ENCODE results near the gene HEMK1.
A peak's percentile ranks its signal among the peaks of the same experiment; 100 is the strongest.

HEMK1 gene

GRCh38 chr3:50568947-50569749 lies at the start of gene HEMK1:
Gene HEMK1, plus strand, starts transcription at chr3:50569522. Its CDS starts 1,583 bp downstream, at chr3:50571105.
- peak; percentile 74 to 84 for DNase-seq

- no peak for DNase-seq
These were observed 48.5 kb upstream of the HEMK1 start for GRCh38 chr3:50520849-50521248.

- DNase-seq, result no peak
These were observed 47.8 kb upstream of the HEMK1 start for GRCh38 chr3:50521572-50521971.

GRCh38 chr3:50523279-50523811 lies 46.0 kb upstream of the HEMK1 start:
- no peak for DNase-seq

GRCh38 chr3:50524746-50525145 lies 44.6 kb upstream of the HEMK1 start:
- DNase-seq, result no peak

- no peak for DNase-seq
These were observed 44.0 kb upstream of the HEMK1 start for GRCh38 chr3:50525191-50525910.

- no peak for DNase-seq
These were observed 43.3 kb upstream of the HEMK1 start for GRCh38 chr3:50525987-50526386.

GRCh38 chr3:50530001-50530970 lies 39.0 kb upstream of the HEMK1 start:
- no peak for DNase-seq

- no peak for DNase-seq
These were observed 38.1 kb upstream of the HEMK1 start for GRCh38 chr3:50531201-50531600.

GRCh38 chr3:50532062-50532705 lies 37.1 kb upstream of the HEMK1 start:
- DNase-seq, result no peak

GRCh38 chr3:50533316-50533715 lies 36.0 kb upstream of the HEMK1 start:
- DNase-seq, result no peak

GRCh38 chr3:50533807-50534461 lies 35.4 kb upstream of the HEMK1 start:
- DNase-seq, result no peak

GRCh38 chr3:50534681-50535330 lies 34.5 kb upstream of the HEMK1 start:
- DNase-seq, result no peak

- no peak for DNase-seq
These were observed 32.7 kb upstream of the HEMK1 start for GRCh38 chr3:50536471-50537180.

GRCh38 chr3:50537421-50538129 lies 31.7 kb upstream of the HEMK1 start:
- DNase-seq, result no peak

- no peak for DNase-seq
These were observed 29.7 kb upstream of the HEMK1 start for GRCh38 chr3:50539356-50540286.

- peak in 1 of 2 experiments; percentile 37 for DNase-seq
These were observed 26.9 kb upstream of the HEMK1 start for GRCh38 chr3:50542177-50543034.

- DNase-seq, result no peak
These were observed 23.5 kb upstream of the HEMK1 start for GRCh38 chr3:50545781-50546180.
